ENCODE data around the gene ALPI.

ALPI gene

DNA sequence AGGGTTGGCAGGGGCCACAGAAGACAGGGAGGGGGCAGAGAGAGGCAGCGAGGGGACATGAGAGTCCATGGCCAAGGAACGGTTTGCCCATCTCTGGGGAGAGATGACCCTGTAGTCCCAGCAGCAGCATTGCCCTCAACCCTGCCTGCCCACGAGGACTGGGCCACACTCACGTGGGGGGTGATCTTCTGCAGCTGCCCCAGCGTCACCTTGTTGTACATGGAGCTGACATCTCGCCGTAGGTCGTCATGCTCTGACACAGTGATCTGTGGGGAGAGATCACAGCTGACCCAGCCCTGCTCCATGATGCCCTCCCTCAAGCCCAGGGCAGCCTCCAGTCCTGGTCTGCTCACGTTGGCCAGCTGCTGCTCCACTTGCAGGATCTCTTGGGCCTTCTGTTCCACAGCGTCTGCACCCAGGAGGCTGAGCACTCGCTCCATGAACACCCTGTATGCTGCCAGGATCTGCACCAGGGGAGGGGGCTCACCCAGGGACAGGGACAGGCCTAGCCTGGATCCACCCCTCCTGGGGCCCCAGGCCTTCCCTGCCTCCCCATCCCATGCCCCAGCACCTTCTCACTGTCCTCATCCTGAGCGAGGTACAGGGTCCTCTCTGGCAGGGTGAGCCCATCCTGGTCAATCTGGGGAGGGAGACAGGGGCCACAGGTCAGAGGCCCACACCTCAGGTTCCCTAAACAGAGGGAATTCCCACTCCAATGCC is 28.8 kb downstream of the ALPI start:
- no peak for DNase-seq (ENCODE audit: low read depth in 2 of 2)

DNA sequence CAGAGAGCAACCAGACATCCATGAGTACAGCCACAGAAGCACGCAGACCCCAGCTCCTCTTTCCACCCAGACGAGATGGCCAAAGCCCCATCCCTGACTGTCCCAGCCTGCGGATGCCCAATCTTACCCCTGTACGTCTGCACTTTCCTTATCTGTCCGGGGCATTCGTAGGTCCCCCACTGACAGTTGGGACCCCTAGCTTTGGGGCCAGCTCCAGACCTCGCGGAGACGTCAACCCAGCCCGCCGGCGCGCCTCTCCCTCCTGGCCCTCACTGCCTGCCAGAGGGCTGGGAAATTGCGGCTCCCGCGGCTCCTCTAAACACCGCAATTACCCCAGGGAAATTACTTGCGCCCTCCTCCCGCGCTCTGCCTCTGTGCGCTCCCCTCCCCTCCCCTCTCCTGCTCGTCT is 29.4 kb downstream of the ALPI start:
- no peak for DNase-seq (ENCODE audit: low read depth in 2 of 2)

DNA sequence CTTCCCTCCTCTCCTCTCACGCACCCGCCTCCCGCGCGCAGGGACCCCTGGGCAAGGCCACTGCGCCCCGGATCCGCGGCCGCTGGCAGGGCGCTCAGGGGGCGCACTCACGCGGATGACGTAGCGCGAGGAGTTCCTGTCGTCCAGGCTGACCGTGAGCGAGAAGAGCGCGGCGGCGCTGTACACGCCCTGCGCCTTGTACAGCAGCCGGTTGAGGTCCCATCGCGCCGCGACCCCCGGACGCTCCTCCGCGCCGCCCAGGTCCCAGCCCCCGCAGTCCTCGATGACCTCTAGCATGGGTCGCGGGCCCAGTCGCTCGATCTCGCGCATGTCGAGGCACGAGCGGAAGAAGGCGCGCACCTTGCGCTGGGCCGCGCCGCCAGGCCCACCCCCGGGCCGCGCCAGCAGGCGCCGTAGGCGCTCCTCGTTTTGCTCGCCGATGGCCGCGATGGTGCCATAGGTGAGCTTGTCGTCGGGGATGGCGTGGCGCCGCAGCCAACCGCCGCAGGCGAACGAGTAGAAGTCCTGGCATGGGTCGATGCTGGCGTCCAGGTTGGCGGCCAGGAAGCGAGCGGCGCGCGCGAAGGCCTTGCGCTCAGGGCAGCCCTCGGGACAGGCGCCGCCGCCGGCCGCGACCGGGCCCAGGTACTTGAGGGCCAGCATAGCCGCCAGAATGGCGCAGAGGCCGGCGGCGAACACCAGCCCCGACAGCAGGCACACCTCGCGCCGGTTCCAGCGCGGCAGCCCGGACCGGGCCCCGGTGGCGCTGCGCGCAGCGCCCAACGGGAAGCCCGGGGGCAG is 30.0 kb downstream of the ALPI start:
- DNase-seq (ENCODE audit: low read depth in 2 of 2), result no peak

DNA sequence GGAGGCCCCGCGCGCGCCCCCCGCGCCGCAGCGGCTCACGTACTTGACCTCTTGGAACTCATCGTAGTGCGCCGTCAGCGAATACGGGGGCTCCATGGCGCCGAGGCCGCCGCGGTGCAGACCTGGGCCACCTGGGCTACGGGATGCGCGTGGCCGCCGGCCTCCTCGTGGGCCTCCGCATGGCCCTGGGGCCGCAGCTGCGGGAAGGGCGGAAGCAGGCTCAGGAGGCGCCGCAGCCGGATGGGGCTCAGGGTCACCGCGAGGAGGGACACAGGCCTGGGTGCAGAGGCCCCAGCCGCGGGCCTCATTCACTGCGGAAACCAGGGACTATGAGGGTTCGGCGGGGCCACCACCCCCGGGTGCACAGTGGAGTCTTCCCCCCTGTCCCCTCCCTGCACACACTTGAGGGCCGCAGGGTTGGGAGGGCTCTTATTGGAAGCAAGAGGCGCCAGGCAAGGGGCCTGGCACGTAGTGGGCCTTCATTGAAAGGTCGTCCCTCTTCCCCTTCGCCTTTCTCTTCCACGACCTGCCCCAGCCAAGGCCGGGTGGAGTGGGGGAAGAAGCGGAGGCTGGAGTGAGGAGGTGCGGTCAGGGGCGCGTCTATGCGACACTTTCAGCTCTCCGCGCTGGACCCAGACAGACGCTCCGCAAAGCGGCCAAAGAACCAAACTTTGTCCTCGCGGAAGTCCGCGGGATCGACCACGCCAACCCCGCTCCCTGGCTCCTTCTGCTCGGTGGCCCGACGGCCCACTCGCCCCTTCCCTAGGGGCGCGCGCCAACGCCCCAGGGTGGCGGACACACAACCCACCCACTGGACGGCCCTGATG is 30.8 kb downstream of the ALPI start:
- no peak for DNase-seq (ENCODE audit: low read depth in 2 of 2)

DNA sequence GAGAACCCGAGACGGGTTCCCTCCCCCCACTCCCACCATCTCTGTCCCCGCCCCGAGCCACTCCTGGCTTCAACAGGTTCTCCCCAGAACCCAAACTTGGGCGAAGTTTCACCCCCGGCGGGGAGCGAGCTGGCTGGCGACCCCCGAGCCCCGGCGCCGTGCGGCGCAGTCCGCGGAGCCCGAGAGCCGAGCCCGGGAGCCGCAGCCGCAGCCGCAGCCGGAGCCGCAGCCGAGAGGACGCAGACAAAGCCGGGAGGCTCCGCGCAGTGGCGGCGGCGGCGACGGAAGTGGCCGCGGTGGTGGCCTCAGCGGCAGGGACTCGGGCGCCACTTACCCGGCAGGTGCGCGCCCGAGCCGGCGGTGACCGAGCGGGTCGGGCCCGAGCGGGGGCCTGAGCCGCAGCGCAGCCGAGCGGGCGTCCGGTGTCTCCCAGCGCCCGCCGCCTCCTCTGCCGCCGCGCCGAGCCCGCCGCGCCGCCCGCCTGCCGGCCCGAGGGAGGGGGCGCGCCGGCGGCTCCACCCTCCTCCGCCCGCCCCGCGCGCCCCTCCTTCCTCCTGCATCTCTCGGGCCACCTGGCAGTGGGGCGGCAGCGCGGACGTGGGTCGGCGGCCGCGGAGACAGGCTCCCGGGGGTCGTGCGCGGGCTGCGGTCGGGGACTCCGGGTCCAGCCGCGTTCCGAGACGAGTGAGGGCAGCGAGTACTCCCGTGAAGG is 31.6 kb downstream of the ALPI start, which contains the start of gene ECEL1:
ECEL1 (minus strand) TSS at position 450 of the 712 bp plus-strand sequence. CDS start 1,181 bp downstream, outside the sequence.
- DNase-seq (ENCODE audit: low read depth in 2 of 2), result no peak

DNA sequence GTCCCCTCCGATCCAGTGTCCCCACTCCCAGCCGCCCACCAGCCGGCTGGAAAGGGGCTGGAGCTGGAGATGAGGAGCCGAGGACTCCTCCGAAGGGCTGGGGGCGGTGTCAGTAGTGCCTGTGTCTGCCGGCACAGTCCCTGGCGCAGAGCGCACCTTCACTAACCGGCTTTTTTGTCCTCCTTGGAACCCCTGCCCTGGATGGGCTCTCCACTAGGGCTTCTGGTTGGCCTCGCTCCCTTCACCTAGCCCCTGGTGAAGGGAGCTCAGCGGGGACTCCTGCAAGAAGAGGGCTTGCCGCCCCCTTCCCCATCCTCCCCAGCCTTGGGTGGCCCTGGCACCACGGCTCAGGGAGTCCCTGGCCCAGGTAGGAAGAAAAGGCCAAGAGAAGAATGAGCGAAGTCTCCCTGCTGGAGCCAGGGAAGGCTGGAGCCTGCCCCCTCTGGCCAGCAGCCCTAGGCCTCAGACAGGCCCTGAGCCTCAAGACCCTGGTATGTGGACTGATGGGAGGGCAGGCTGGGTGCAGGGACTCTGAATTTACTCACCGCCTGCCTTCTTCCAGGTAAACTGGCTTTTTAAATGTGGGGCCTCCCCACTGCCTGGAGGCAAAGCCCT is 32.3 kb downstream of the ALPI start:
- no peak for DNase-seq (ENCODE audit: low read depth in 2 of 2)

DNA sequence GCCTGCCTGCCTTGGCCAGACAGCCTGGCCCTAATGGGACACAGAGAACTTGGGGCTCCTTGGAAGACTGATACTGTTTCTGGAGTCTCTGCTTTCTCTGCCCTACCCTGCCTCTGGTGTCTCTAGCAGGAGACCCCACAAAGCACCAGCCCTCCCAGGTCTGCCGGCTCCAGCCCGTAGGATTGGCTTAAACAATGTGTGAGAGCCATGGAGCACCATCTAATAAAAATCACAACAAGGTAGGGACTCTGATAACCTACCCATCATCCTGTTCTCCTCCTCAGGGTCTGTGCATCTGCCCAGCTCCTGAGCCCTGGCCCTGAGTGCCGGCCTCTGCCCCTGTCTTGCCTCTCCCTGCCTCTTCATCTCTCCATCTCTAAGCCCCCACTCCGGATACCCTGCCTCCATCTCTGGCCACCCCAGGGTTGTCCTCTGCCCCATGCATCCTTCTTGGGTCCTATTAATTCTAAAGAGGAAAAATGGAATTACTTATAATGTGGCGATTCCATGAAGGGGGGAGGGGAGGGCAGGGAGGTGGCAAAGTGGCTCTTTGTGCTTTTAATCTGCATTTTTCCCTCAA is 32.9 kb downstream of the ALPI start:
- DNase-seq (ENCODE audit: low read depth in 2 of 2), result no peak

DNA sequence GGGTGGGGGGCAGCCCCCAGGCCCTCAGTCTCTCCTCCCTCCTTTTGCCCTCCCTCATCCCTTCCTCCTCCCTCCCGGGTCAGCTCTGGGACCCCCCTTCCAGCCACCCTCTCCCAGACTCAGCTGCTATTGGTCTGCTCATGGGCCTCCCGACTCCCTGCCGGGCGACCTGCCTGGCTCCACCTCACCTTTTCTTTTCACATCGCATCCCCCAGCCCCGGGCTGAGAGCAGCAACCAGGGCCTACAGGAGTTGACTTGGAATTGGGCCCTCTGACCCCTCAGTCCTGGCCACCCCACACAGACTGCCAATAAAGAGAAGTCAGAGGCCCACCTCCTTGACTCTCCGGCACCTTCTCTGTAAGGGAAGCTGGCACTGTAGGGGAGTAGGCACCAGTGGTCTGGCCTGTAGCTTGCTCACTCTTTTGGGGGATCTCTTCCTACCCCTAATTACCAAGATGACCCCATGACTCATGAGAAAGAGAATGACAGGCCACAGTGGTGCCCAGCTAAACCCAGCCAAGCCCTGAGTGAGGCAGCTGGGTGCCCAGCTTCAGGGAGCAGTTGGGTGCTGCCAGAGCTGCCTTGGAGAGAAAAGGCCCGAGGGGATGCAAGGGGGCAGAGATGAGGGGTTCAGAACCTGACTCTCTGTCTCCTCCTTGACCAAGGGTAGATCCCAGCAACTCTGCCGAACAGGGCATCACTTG is 33.7 kb downstream of the ALPI start:
- no peak for DNase-seq (ENCODE audit: low read depth in 2 of 2)

DNA sequence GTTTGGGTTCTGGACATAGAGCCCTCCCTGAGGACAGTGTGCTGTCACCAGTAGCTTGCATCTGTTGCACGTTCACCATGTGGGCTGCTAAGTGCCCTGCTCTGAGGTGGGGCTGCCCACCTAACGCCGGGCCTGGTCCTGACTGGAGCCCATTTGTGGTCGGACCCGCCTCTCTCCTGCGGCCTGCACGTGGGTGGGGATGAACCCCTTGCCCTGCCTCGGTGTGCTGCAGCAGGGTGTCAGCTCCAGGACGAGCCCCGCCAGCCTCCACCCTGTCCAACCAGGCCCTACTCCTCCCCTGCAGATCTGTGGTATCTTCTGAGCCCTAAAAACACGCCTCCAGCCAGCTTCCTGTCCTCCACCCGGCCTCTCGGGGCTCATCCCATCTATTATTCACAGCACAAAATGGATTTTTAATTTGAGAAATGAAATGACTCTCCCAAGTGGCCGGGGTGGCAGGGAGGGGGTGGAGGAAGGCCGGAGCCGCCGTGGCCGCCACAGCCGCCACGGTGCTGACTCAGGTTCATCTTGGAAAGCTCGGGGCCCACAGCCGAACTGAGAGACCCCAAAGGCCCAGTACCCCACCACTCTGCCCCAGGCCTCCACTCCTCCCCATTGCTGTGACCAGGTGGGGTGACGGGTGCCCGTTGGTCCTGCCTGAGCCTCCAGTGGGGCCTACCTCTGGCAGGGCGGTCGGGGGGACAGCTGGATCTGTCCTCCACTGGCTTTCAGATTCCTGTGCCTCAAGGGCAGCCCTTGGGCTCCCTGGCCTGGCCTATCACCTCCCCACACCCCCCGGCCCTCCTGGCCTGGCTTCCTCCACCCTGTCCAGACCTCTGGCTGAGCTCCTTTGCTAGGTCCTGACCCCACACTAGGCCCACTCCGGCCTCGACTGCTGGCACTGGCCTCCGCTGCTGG is 34.5 kb downstream of the ALPI start:
- DNase-seq (ENCODE audit: low read depth in 2 of 2), result no peak

DNA sequence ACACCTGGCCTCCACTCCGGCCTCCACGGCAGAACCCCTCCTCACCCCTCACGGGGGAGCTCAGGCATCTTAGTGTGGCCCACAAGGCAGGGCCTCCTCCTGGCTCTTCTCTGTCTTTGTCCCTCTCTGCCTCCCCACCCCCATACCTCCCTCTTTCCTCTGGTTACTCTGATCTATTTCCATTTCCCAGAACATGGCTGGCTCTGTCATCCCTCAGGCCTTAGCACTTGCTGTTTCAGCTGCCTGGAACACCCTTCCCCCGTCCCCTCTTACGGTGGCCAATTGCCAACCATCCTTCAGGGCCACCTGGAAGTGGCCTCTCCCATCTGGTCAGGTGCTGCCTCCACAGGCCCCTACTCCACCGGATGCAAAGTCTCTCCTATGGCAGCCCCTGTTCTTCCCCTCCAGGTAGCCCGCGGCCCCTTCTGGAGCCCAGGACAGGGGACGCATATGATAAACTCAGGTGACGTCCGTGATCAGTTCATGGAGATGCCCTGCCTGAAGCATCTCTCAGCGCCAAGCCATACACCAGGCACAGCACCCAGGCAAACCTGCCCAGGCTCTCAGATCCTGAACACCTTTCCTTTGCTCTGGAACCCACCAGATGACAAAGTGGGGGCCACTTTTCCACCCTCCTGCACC is 35.3 kb downstream of the ALPI start:
- no peak for DNase-seq (ENCODE audit: low read depth in 2 of 2)

DNA sequence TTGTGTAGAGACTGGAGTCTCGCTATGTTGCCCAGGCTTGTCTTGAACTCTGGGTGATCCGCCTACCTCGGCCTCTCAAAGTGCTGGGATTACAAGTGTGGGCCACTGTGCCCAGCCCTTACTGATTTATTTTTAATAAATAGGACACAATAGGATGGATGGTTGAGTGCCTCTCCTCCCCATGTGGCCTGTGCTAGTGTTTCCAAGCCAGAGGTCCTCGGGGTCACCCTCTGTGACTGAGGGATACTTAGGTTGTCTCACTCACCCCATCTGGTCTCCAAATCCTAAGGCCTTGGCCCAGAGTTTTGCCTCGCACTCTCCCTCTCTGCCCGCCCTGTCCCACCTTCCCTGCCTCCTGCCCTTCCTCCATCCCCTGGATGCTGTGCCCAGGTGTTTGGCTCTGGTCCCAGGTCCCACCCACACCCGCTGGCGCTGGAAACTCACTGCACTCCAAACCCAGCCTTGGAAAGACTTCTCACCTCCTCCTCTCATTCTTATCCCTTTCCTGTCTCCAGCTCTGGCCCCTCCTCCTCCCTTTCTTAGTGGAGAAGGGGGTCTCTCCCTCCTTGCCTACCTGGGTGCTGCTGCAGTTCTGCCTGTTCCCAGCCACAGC is 36.4 kb downstream of the ALPI start:
- no peak for DNase-seq (ENCODE audit: low read depth in 2 of 2)

DNA sequence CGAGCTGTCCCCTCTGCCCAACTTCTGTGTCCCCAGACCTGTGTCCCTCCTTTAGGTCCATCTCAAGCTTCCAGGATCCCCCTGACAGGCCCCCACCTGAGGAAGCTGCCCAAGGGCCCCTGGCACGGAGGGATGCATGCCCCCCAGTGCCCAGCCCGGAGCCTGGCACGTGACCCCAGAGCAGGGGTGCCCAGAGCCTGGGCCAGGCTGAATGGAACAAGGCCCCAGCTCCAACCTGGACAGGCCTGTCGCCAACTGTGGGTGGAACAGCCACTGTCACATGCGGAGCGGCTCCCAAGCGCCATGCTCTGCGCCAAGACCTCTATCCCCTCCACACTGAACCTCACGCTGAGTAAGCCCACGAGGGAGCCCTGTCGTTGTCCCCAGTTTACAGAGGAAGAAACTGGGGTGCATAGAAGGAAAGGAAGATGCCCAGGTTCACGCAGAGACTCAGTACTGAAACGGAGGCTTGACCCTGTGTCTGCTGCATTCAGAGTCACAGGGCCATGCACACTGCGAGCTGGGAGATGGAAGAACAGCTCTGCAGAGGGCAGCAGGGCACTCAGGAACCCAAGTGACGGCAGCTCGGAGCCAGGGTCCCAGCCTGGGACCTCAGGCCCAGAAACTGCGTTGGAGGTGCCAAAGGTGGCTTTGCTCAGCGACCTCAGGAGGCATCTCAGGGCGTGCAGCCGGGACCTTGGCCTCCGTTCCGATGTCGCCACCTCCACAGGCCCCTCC is 37.2 kb downstream of the ALPI start:
- no peak for DNase-seq (ENCODE audit: low read depth in 2 of 2)

DNA sequence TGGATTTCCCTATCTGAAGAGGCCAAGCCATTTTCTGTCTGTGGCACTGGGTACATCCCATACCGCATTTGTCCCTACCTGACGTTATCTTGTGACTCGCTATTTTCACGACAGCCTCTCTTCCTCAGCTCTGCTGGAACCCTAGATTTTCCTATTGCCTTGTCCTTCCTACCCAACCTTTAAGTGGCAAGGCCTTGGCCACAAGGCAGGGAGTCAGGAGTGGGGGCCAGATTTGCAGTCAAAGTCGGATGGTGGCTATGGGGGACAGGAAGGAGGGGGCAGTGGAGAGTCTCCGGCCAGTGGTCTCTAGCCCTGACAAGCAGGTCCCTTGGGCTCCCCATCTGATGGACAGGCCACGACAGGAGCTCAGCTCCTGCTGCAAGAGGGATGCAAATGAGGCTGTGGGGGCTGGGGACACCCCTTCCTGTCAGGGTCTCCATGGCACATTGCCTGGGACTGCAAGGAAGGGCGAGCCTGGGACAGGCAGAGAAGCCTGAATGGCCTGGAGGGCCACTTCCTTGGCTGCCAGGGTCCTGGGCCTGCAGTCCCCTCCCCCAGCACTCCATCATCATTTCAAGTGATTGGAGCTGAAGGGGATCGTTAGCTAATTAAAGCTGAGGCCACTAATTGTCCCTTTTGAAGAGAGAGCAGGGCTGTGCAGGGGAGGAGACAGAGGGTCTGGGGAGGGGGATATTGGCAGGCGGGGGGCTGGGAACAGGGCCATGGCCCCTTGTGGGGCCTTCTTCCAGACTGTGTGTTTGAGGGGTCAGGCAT is 37.9 kb downstream of the ALPI start:
- no peak for DNase-seq (ENCODE audit: low read depth in 2 of 2)

DNA sequence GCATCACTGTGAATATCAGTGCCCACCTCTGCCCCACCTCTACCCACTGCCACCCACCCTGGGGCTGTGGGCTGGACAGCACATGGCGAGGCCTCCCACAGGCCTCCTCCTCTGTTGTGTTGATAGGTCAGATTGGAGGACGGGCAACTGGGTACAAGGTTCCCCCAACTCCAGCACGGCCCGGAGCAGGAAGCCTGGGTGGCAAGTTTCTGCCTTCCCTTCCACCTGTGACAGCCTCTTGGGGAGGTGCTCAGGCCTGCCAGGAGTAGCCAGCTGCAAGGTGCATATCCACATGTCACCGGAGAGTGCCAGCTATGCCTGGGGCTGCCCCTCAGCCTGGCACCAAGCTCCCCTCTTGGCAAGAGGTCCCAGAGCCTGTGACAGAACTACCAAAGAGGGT is 38.6 kb downstream of the ALPI start:
- no peak for DNase-seq (ENCODE audit: low read depth in 2 of 2)

DNA sequence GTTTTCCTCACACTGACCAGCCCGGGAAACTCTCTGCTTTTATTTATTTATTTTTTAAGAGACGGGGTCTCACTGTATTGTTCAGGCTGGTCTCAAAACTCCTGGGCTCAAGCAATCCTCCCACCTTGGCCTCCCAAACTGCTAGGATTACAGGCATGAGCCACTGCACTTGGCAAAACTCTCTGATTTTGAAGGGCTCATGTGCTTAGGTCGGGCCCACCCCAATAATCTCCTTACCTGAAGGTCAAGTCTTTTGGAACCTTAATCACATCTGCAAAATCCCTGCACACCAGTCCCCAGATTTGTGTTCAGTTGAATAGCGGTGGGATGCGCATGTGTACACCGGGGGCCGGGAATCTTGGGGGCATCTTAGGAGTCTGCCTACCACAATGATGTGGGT is 39.3 kb downstream of the ALPI start:
- no peak for DNase-seq (ENCODE audit: low read depth in 2 of 2)

DNA sequence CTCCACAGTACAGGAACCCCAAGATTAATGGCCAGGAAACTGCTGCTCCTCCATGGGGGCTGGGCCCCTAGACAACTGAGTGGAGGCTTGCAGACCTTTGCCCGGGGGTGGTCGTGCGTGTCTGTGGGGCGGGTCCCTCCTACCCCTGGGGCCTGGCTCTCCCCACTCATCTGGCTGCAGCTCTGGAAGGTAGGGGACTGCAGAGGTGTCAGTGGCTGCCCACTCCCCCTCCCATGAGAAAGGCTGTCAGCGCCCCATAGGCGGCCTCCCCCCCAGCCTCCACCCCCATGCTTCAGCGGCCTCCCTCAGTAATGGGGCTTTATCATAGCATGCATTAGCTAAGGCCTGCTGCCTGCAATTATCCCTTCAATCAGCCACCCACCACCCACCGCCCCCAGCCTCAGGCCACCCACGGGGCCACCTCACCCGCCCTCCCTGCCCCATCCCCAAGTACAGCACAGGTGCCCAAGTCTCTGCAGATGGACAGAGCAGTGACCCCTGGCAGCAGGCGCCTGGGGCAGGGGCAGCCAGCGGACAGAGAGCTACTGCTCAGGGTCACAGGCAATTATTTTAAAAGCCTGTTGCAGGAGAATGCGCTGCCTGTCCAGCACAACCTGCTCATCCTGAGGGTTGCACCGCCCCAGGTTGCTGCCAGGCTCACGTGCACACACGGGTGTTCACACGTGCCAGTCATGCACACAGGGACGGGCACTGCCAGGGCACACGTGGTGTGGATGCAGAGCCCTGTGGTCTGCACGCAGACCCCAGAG is 40.7 kb downstream of the ALPI start:
- no peak for DNase-seq (ENCODE audit: low read depth in 2 of 2)
